Muscle of back (tissue), 11 donors: ENCODE measurements around the gene PLOD1. TPM values are rescaled to one million over a fixed set of nuclear protein-coding genes. Genes with fewer than 3 reads are reported as not detected.
"Not testable (repeated sequence)": the region's sequence is repeated elsewhere in the genome, so short reads cannot be mapped to it uniquely, and the experiment has no call there.

Experiments
- DNase-seq, 3 donors: peaks; one replicate each; pipeline versions ENCODE4 v3.0.0 to v3.0.0-alpha.2; 2013
- polyA plus RNA-seq, 10 donors: library from polyadenylated mRNA; unstranded; fragments of 120-200 nt; gene quantifications; one replicate each; pipeline ENCODE4 v1.2.1, GENCODE V29; 2013; ENCODE audit not compliant: insufficient read length in 10 of 10

Gene PLOD1
- polyA plus RNA-seq, 10 donors: 133 to 221 (median 172) TPM

DNA sequence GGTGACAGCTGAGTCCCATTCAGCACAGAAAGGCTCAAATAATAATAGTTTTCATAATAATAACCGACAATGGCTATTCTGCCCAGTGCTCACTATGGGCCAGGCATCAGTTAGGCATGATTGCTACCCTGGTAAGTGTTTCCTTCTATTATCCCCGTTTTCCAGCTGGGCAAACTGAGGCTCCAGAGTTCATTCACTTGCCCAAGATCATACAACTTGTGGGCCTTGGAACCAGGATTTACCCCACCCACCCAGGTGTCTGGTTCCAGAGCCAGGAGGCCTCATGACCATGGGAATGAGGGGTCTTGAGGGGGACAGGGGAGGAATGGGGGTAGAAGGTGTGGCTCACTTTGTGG, 518 bp downstream of the PLOD1 start:
- no peak for DNase-seq

DNA sequence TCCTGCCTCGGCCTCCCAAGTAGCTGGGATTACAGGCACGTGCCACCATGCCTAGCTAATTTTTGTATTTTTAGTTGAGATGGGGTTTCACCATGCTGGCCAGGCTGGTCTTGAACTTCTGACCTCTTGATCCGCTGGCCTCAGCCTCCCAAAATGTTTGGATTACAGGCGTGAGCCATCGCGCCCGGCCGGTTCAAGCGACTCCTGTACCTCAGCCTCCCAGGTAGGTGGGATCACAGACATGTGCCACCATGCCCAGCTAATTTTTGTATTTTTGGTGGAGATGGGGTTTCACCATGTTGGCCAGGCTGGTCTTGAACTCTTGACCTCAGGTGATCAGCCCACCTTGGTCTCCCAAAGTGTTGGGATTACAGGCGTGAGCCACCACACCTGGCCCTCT, 1.2 kb downstream of the PLOD1 start:
- DNase-seq: not testable (repeated sequence)

DNA sequence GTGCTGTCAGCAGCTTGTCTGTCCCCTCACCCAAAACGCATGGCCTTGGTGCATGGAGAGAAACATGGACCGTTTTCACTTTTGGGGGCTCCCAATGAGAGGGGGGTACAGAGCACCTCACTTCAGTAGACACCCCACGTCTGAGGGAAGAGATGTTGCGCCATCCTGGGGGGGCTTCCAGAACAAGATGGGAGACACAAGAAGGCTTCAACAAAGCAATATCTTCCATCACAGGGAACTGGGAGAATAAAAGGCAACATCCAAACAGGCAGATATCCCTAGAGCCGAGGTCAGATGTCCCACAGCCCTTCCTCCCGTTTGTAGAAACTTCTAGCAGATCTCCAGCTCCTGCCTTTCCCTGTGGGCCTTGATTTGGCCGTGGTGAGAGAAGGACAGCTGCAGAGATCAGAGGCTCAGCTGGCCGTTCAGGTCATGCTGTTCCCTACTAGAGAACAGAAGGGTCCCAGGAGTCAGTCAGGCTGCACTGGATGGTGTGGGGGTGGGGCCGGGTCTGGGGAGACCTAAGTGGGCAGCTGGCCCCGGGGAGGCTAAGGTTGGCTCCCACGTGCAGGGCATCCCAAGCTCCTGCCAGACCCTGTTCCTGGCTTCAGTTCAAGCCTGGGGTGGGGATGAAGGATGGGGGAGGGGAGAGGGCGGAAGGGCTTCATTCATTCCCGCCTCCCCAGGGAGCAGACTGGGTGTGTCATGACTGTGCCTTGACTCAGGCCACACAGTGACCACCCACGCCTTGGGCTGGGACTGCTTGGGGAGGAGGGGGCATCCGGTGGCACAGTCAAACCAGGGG, 4.4 kb downstream of the PLOD1 start:
- DNase-seq: peak; percentile 53 to 89 (median 64)

DNA sequence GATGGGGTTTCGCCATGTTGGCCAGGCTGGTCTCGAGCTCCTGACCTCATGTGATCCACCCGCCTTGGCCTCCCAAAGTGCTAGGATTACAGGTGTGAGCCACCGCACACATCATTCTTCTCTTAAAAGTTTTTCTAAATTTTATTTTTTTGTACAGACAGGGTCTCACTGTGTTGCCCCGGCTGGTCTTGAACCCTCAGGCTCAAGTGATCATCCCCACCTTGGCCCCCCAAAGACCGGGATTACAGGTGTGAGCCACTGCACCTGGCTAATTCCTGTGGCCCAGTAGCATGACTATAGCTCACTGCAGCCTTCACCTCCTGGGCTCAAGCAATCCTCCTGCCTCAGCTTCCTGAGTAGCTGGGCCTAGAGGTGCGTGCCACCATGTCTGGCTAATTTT, 5.3 kb downstream of the PLOD1 start:
- not testable (repeated sequence) for DNase-seq

DNA sequence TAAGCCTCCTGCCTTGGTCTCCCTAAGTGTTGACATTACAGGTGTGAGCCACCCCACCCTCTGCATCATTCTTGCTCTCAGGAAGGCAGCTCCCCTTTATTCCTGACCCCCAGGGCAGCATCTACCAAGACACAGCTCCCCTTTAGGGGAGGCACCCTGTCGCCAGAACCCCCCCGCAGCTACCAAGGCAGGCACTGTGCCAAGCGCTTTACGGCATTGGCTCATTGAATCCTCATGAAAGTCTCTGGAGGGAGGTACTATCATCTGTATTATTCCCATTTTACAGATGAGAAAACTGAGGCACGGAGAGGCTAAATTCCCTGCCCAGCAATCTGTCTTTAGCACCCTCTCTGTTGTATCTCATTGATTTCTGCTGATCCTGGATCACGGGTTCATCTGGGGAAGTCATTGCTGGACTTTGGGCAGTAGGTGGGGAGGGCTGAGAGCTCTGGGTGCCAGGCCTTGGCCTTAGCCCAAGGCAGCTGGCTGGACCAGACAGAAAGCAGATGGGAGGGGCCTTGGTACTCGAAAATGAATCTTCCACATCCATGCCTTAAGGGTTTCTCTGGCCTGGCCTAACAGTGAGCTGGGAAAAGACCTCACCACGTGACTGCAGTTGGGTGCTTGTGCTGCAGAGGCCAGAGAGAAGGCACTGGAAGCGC, 5.9 kb downstream of the PLOD1 start:
- peak; percentile 38 to 79 (median 77) for DNase-seq

DNA sequence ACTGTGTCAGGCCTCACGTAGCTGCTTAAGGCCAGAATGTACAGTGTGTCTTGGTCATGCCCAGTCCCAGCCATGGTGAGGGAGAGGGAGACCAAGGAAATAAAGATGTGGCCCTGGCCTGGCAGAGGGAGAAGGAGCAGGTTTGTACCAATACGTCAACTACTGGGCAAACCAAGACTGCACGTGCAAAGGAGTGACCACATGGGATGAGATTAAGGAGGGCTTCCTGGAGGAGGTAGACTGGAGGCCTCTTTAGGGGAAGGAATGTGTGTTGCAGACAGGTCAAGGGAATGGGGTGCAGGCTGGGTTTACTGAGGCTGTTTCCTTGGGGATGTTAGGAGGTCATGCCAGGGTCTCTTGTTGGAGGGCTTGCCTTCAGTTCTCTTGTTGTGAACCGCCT, 7.8 kb downstream of the PLOD1 start:
- no peak for DNase-seq

DNA sequence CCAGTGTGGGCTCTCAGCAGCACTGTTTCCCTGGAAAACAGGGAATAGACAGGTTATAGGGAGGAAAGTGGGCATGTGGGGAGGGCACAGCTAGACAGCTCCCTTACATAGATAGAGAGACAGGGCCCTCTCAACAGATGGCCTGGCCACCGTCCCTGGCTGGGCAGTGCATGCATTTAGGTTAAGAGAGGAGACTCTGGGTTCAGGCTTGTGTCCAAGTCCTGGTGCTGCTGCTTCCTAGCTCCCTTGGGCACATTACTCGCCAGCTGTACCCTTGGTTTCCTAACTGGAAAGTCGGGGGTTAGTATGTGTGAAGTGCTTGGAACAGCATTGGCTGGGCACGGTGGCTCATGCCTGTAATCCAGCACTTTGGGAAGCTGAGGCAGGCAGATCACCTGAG, 9.1 kb downstream of the PLOD1 start:
- DNase-seq: peak; percentile 30 to 50 (median 38)

DNA sequence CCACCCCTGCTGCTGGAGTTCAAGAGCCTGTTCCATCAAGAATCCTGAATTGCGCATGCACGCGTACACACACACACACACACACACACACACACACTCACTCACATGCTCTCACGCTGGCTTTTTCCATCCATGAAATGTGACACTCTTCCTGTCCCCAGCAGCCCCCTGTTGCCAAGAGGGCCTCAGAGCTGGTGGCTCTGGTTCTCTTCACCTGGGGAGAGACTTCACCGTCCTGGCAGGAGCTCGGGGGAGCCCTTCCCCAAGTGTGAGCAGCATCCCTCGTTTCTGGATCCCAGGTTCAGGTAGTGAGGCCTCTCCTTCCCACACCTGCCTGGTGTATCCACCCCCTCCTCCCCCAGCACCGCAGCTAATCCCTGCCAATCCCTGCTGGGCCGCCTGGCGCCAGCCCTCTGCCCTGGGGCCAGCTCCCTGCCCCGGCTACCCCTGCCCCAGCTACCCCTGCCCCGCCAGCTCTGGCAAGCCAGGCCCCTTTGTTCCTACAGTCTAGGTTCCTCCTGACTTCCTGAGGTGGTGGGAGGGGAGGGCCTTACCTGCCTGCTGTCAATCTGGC, 9.9 kb downstream of the PLOD1 start:
- peak; percentile 49 to 71 (median 59) for DNase-seq

DNA sequence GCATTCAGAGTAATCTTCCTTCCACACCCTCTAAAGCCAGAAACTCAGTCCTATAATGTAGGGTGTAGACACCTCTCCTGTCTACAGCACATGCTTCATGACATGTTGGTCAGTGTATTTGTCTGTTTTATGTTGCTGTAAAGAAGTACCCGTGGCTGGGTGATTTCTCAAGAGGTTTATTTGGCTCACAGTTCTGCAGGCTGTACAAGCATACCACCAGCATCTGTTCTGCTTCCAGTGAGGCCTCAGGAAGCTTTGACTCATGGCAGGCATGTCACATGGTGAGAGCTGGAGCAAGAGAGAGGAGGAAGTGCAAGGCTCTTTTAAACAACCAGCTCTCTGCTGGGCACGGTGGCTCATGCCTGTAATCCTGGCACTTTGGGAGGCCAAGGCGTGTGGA, 12.1 kb downstream of the PLOD1 start:
- no peak for DNase-seq

DNA sequence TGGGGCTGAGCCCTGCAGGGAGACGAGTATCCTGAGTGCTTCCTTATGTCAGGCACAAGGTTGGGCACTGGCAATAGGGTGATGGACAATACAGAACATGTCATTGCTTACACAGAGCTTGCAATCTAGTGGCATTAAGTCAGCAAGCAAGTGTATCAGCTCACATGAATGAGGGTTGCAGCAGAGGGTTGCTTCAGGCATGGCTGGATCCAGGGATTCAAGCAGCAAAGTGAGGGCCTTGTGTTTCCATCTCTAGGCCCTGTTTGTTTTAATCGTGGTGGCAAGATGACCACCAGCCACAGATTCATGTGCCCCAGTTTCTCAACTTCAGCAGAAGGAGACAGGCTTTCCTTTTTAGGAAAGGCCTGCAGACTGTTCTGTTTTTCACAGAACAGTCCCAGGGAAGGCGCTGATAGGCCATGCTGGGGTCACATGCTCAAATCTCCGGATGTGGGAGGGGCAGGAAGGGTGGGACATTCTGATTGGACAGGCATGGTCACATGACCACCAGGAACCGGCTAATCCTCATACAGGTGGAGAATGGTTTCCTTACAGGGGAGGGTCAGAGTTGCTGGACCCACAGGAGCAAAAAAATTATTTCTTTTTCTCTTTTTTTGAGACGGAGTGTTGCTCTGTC, 14.4 kb downstream of the PLOD1 start:
- DNase-seq: no peak

DNA sequence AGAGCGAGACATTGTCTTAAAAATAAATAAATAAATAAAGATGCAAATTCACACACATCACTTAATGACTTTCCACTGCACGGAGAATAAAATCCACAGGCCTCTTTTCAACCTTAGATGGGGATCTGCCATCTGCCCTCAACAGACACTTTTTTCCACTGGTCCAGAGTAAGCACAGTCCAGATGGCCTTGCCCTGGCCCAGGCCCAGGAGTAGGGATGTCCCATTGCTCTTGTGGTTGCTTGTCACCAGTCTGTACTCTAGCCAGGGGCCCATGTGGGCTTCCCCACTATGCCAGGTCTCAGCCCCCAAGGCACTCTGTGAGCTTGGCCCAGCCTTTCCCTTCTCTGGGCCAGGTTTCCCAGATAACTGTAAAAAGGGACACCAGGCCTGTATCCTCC, 17.4 kb downstream of the PLOD1 start:
- DNase-seq: no peak

DNA sequence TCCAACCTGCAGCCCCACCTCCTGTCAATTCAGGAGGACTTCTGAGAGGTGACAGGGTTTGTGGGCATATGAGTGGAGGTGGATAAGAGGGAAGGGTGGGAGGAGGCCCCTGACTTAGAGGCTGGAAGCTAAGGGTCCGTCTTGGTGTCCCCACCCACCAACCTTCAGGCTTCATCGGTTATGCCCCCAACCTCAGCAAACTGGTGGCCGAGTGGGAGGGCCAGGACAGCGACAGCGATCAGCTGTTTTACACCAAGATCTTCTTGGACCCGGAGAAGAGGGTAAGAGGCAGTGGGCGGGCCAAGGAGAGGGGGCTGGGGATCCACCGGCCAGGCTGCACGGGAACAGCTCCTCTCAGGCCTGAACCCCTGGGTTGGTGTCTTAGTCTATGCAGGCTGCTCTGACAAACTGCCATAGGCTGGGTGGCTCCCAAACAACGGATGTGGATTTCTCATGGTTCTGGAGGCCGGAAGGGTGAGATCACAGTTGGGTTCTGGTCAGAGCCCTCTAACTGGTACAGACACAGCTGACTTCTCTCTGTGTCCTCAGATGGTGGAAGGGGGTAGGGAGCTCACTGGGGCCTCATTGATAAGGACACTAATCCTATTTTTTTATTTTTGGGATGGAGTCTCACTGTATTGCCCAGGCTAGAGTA, 18.1 kb downstream of the PLOD1 start:
- DNase-seq: no peak

DNA sequence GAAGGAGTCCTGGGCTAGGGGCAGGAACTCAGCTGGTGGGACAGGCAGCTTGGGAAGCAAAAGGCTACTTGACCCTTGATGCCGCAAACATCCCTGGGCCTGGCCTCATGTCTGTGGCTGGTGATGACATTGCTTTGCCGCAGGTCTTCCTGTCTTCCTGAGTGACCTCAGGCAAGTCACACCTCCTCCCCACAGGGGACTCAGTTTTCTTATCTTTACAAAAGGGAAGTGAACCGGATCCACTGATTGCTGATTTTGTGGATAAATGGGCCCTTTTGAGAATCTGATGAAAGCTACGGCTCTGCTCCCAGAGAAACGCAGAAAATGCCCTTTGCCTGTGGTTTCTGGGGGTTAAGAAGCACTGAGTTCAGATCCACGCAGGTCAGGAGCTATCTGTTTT, 20.7 kb downstream of the PLOD1 start:
- no peak for DNase-seq

DNA sequence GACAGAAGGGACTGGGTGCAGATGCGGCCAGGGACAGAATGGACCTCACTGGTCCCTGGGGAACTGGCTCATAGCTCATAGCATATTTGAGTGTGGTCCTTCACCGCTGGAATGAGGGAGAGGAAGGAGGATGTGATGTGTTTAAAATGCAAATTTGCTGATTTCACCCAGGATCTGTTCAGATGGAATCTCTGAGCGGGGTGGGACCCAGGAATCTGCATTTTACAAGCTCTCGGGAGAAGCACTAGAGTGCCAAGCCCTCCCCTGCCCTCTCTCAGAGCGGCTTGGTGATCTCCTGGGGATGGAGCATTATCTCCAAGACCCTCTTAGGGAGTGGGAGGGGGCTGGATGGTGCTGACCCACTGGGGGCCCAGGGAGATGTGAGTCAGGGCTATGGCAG, 22.9 kb downstream of the PLOD1 start:
- DNase-seq: no peak

DNA sequence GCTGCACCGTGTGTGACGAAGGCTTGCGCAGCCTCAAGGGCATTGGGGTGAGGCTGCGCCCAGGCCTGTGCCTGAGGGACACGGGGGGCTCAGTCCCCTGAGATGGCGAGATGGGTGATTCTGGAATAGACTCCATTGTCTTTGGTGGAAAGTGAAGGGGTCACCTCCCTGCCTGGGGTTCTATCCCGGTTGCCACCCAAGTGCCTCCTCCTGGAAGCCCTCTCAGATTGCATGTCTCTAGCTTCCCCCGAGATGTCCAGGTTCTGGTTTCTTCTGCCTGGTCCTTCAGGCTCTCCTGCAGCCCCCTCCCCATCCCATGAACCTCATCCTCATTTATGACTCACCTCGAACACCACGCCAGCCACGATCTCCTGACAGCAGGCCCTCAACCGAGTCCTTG, 23.4 kb downstream of the PLOD1 start:
- DNase-seq: no peak

DNA sequence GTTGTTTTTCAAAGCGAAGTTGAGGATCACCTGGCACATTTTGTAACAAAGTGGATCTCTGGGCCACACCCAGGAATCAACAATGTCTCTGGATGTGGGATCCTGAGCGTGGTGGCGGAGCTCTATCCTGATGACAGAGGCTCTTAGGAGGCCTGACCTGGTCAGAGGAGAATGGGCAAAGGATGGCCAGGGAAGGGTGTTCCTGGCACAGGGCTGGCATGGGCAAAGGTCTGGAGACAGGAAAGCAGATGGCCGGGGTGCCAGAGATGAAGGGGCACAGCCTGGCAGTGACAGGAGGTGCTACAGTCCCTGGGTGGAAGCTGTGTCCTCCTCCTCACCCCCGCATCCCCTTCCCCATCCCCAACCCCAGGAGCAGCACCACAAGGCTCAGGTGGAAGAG, 25.8 kb downstream of the PLOD1 start:
- DNase-seq: no peak

DNA sequence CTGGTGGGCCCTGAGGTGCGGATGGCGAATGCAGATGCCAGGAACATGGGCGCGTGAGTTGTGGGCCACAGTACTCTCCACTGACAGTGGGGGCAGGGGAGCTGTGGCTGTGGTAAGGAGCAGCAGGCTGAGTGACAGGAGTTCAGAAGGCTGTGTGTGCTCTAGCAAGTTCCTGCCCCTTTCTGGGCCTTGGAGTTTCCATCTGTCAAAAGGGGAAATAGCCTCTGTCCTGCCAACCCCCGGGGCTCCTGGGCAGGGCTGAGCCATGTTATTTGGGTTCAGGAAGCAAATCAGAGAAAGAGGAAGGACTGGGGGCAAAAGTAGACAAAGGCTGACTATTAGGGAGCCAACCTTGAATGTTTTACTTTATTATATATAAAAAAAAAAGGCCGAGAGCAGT, 26.2 kb downstream of the PLOD1 start:
- no peak for DNase-seq

DNA sequence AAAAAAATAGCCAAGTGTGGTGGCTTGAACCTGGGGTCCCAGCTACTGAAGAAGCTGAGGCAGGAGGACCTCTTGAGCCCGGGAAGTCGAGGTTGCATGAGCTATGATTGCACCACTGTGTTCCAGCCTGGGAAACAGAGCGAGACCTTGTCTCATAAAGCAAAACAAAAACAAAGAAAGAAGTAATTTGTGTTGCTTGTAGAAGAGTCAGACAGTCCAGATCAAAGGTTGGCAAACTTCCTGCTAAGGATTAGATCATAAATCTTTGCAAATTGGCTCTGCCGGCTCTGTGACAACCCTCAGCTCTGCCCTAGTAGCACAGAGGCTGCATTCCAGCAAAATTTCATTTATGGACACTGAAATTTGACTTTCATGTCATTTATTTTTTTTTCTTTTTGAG, 26.7 kb downstream of the PLOD1 start:
- DNase-seq: no peak

DNA sequence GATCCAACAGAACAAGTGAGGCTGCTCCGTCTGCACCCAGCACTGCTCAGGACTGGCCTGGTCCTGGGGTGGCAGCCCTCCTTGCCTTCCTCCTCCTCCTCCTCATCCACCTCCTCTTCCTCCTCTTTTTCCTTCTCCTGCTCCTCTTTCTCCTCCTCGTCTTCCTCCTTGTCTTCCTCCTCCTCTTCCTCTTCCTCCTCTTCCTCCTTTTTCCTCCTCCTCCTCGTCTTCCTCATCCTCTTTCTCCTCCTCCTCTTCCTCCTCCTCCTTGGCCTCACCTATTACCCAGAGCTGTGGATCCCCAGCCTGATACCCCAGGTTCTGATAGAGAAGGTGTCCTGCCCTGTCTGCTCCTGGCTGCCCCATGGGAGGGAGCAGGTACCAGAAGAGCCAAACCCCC, 29.1 kb downstream of the PLOD1 start:
- DNase-seq: no peak

DNA sequence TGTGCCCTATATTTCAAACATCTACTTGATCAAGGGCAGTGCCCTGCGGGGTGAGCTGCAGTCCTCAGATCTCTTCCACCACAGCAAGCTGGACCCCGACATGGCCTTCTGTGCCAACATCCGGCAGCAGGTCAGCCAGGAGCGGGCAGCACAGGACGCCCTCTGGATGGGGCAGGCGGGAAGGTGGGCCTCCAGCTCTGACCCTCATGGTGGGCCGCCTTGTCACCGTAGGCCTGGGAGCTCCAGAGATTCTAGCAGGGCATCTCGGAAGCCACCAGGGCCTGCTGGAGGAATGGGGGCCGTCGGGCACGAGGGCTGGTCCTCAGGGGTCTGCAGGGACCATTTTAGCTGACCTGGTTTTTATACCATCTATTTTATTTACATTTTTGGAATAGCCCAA, 30.1 kb downstream of the PLOD1 start:
- DNase-seq: no peak

DNA sequence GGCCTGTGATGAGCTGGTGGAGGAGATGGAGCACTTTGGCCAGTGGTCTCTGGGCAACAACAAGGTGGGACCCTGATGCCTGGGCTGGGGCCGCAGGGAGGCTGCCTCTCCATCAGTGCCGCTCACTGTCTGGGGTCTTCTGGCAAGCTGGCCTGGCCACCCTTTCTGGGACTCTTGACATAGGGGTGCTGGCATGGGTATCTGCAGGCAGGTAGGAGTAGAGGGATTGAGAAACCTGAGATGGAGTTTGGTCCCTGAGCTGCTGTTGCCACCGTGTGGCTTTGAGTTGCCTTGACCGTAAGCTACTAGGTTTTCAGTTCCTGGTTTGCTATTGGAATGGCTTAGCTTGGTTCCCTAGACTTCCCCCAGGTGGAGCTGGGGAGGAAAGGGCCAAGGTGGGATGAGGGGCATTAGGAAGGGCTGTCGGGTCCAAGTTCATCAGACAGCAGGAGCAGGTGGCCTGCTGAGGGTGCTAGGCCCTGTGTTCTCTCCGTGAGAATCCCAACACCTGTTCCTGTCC, 32.6 kb downstream of the PLOD1 start:
- peak in 1 of 3 donors; percentile 55 for DNase-seq
